ENCODE results near the gene GAS7. TPM values are rescaled to one million over a fixed set of nuclear protein-coding genes. Genes with fewer than 3 reads are reported as not detected.

GAS7 gene
- total and polyA plus RNA-seq, 8 donors = 4.1 to 185 (median 30.5) TPM

DNA sequence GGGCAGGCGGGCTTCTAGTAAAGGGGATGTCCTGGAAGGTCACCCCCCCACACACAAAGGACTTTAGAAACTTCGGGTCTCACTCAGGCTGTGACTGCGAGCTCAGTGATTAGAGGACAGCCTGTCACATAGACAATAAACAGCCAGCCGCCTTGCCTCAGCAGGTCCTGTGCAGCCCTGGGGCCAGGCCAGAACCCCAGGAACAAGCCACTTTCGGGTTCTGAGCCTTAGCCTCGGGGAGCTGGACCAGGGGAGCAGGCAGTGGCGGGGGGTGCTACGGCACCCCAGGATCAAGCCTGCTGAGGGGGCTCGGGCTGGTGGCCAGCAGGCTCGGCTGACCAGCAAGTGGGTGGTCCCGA is 1.1 kb downstream of the GAS7 start:
- DNase-seq = peak in 1 of 2 donors; percentile 47
- no peaks in the 10 kb centered on the region for H3K36me3 ChIP-seq
- peak overlapping the region in 3 of 5 donors; percentile 49 to 79 (median 78) for H3K27ac ChIP-seq
- TF ChIP-seq POLR2A (IDR thresholded peaks at IDR 0.05) (no peak), POLR2AphosphoS5 (IDR thresholded peaks at IDR 0.05) (no peak), EP300 (IDR thresholded peaks at IDR 0.05) (no peak)
- TF ChIP-seq, protein P1, sequence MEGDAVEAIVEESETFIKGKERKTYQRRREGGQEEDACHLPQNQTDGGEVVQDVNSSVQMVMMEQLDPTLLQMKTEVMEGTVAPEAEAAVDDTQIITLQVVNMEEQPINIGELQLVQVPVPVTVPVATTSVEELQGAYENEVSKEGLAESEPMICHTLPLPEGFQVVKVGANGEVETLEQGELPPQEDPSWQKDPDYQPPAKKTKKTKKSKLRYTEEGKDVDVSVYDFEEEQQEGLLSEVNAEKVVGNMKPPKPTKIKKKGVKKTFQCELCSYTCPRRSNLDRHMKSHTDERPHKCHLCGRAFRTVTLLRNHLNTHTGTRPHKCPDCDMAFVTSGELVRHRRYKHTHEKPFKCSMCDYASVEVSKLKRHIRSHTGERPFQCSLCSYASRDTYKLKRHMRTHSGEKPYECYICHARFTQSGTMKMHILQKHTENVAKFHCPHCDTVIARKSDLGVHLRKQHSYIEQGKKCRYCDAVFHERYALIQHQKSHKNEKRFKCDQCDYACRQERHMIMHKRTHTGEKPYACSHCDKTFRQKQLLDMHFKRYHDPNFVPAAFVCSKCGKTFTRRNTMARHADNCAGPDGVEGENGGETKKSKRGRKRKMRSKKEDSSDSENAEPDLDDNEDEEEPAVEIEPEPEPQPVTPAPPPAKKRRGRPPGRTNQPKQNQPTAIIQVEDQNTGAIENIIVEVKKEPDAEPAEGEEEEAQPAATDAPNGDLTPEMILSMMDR (IDR thresholded peaks at IDR 0.05) = no peak
- H3K4me3 ChIP-seq = peak overlapping the region; percentile 56 to 76 (median 64)
- H3K9me3 ChIP-seq = peaks cover 8 to 32% (median 16%) of the 10 kb centered on the region in 4 donors
- peaks cover 0 to 49% (median 18%) of the 10 kb centered on the region in 3 donors for H3K27me3 ChIP-seq
- 19 to 41% (median 36%) methylated on average over 9 to 11 of the region's 11 CpGs for WGBS, 5 donors
- intact Hi-C loops (cut with DNase I; ENCODE audit: low total_unique reads) = no loop called here
- peaks cover 0 to 25% (median 12%) of the 10 kb centered on the region in 4 donors for H3K4me1 ChIP-seq

DNA sequence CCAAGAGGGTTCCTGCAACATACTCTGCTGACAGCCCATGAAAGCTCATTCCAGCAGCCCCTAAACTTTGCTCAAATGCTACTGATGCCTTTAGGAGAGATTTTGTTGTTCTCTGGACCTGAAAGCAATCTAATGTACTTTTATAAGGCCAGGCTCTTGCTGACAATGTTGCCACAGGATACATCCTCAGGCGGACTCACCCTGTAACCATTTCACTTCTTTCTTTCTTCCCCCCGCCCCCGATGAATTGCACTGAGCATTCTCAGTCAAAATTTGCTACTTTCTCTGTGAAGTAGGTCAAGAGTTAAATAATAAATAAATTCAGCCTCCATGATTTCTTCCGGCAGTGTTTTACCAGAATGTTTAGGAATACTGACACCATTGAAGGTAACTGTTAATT is 1.5 kb downstream of the GAS7 start:
- intact Hi-C loops (cut with DNase I; ENCODE audit: low total_unique reads) = no loop called here
- Histone ChIP-seq H3K4me1 (peaks cover 0 to 25% (median 12%) of the 10 kb centered on the region in 4 donors), H3K27me3 (peaks cover 0 to 49% (median 18%) of the 10 kb centered on the region in 3 donors), H3K4me3 (peak overlapping the region; percentile 56 to 76 (median 64)), H3K36me3 (no peaks in the 10 kb centered on the region), H3K27ac (peak overlapping the region in 3 of 5 donors; percentile 49 to 79 (median 78)), H3K9me3 (peaks cover 8 to 32% (median 17%) of the 10 kb centered on the region in 4 donors)
- no peak for TF ChIP-seq POLR2AphosphoS5 (IDR thresholded peaks at IDR 0.05)
- TF ChIP-seq, protein P1 (IDR thresholded peaks at IDR 0.05) = no peak
- no peak for TF ChIP-seq POLR2A (IDR thresholded peaks at IDR 0.05)
- TF ChIP-seq EP300 (IDR thresholded peaks at IDR 0.05) = no peak
- WGBS, 5 donors = 54 to 79% (median 74%) methylated on average over 4 of the region's 4 CpGs
- no peak for DNase-seq

DNA sequence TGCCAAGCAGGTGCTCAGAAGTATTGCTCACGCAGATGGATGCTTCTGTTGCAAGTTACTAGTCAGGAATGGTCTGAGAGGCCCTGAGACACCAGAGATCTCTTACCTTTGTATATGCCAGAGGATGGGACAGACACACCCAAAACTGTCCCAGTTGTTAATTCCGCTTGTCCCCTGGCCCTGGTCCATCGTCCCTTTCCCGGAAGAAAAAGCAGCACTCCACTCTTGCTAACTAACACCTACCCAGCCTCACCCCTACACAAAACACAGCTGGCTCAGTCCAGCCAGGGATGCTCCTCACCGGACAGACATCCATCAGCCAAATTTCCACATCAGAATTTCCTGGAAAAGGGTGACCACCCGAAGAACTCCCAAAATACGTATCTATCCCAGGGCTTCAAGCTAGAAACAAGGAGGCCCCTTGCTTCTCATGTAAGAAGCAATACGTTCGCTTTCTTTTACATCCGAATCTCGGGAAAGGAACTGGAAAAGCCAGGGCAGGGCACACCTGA is 2.0 kb downstream of the GAS7 start:
- WGBS, 5 donors = 77 to 84% (median 82%) methylated on average over 11 of the region's 11 CpGs
- TF ChIP-seq, protein P1 (IDR thresholded peaks at IDR 0.05) = no peak
- no peak for TF ChIP-seq POLR2AphosphoS5 (IDR thresholded peaks at IDR 0.05)
- TF ChIP-seq EP300 (IDR thresholded peaks at IDR 0.05) = no peak
- TF ChIP-seq POLR2A (IDR thresholded peaks at IDR 0.05) = no peak
- H3K4me1 ChIP-seq = peaks cover 0 to 25% (median 12%) of the 10 kb centered on the region in 4 donors
- intact Hi-C loops (cut with DNase I; ENCODE audit: low total_unique reads) = no loop called here
- H3K4me3 ChIP-seq = peak overlapping the region in 3 of 4 donors; percentile 56 to 76 (median 65)
- no peaks in the 10 kb centered on the region for H3K36me3 ChIP-seq
- peaks cover 0 to 47% (median 18%) of the 10 kb centered on the region in 3 donors for H3K27me3 ChIP-seq
- peaks cover 8 to 32% (median 17%) of the 10 kb centered on the region in 4 donors for H3K9me3 ChIP-seq
- H3K27ac ChIP-seq = peak overlapping the region in 2 of 5 donors; percentile 49 to 79
- no peak for DNase-seq

DNA sequence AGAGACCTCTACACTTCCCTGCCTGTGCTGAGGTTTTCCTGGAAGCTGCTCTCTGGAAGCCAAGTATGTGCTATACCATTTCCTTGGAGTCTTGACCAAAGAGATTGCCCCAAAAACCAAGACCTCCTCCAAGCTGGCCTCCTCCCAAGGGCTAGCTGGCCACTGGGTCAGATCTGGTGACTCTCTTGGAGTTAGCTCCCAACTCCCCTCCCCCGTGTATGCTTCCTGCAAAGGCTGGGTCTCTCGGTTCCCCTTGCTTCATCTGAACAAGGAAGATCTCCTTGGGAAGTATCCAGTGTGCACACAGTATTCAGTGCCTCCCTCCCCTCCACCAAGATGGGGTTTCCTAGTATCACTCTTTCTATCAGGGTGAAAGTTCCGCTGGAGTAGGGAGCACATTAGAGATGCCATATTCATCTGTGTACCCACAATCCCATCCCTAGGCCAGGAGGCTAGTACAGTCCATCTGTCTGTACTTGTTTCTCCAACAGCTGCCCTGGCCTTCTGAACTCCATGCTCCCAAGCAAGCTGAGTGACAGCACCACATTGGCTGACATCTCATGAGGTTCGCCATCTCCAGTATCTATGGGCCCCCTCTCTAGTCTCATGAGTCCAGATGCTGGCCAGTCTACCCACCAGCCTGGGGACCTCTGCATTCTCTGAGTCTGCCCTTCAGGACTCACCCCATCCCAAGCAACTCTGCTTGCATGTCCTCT is 3.2 kb downstream of the GAS7 start:
- 77 to 89% (median 89%) methylated on average over 4 of the region's 4 CpGs for WGBS, 5 donors
- peaks cover 0 to 25% (median 12%) of the 10 kb centered on the region in 4 donors for H3K4me1 ChIP-seq
- H3K36me3 ChIP-seq = no peaks in the 10 kb centered on the region
- no peak for DNase-seq
- intact Hi-C loops (cut with DNase I; ENCODE audit: low total_unique reads) = no loop called here
- TF ChIP-seq POLR2AphosphoS5 (IDR thresholded peaks at IDR 0.05) (no peak), POLR2A (IDR thresholded peaks at IDR 0.05) (no peak), EP300 (IDR thresholded peaks at IDR 0.05) (no peak)
- TF ChIP-seq, protein P1 (IDR thresholded peaks at IDR 0.05) = no peak
- peaks cover 8 to 38% (median 19%) of the 10 kb centered on the region in 4 donors for H3K9me3 ChIP-seq
- H3K4me3 ChIP-seq = no peak overlapping the region
- no peak overlapping the region for H3K27ac ChIP-seq
- peaks cover 0 to 37% (median 18%) of the 10 kb centered on the region in 3 donors for H3K27me3 ChIP-seq

Measured in stomach (tissue), 9 donors.